ENCODE data around the gene AIPL1.
"Not testable (repeated sequence)": the region's sequence is repeated elsewhere in the genome, so short reads cannot be mapped to it uniquely, and the experiment has no call there.

The AIPL1 gene, protein sequence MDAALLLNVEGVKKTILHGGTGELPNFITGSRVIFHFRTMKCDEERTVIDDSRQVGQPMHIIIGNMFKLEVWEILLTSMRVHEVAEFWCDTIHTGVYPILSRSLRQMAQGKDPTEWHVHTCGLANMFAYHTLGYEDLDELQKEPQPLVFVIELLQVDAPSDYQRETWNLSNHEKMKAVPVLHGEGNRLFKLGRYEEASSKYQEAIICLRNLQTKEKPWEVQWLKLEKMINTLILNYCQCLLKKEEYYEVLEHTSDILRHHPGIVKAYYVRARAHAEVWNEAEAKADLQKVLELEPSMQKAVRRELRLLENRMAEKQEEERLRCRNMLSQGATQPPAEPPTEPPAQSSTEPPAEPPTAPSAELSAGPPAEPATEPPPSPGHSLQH

GRCh38 chr17:6435051-6435450 lies at the start of gene AIPL1:
AIPL1 (minus strand) TSS chr17:6435121; CDS start chr17:6435104, 17 bp downstream.
- no peak for DNase-seq

GRCh38 chr17:6483507-6483906 lies 48.6 kb upstream of the AIPL1 start:
- no peak for DNase-seq

DNA sequence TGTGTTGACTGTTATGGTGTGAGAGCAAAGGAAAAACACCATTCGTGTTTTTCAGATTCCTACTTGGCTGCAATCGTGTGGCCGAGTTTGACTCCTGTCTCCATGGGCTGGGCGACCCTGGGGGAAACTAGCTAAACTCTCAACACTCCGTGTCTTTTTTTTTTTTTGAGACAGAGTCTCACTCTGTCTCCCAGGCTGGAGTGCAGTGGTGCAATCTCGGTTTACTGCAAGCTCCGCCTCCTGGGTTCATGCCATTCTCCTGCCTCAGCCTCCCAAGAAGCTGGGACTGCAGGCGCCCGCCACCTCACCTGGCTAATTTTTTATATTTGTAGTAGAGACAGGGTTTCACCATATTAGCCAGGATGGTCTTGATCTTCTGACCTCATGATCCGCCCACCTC lies 47.9 kb upstream of the AIPL1 start:
- DNase-seq: not testable (repeated sequence)

GRCh38 chr17:6482105-6482455 lies 47.2 kb upstream of the AIPL1 start:
- no peak for DNase-seq

DNA sequence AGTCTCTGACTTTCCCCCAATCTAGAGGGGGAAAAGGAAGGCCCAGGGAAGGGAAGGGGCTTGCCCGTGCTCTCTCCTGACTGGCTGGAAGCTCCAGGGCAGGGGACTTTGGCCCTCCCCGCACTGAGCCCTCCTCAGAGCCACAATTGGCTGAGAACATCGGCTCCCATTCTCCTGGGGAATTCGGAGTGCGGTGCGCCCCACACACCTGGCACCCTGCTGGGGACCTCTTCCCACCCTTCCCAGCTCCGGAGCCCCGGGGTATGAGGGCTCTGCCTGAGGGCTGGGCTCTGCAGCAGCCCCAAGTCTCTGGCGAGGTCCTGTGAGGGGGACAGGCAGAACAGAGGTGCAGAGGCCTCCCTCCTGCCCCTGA lies 45.4 kb upstream of the AIPL1 start:
- no peak for DNase-seq

DNA sequence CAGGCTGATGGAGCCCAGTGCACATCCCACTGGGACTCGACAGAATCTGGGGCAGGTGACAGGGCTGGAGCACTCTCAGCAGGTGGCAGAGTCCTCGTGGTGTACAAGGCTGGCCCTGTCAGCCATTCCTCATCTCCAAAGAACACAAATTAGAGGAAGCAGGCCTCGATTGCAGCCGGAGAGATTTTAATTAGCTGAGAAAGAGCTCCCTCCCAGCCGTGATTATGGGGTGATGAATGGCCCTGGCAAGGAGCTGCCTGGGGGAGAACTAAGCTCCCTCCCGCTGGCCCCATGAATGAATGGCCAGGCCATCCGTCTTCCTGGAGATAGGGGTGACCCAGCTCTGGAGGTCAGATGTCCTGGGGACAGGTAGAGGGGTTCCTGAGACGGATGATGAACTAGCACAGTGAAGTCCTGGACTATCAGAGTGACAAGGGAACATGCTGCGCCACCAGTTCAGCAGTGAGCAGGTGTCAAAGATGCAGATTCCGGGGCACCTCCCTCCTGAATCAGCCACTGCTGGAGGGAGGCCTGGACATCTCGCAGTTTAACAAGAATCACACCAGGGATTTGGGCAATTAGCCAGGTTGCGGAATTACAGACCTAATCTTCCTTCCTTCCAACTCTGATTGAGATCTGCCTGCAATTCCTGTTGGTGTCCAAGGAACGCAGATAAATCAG lies 44.8 kb upstream of the AIPL1 start:
- no peak for DNase-seq

DNA sequence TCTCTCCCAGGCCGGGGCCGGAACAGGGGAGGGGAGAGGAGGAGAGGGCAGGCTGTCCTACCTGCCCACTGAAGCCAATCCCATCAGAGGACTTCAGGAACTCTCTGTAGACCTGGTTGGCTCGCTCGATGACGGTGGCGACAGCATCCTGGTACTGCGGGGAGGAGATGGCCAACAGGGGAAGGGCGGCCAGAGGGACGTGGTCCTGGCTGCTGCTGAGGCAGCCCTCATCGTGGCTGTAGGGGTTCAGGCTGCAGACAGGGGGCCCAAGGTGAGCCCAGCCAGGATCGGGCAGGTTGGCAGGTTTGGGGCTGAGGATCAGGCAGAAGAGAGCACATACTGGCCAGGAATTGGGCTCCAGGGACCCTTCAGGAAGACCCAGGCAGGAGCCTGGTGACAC lies 43.6 kb upstream of the AIPL1 start:
- DNase-seq: no peak

DNA sequence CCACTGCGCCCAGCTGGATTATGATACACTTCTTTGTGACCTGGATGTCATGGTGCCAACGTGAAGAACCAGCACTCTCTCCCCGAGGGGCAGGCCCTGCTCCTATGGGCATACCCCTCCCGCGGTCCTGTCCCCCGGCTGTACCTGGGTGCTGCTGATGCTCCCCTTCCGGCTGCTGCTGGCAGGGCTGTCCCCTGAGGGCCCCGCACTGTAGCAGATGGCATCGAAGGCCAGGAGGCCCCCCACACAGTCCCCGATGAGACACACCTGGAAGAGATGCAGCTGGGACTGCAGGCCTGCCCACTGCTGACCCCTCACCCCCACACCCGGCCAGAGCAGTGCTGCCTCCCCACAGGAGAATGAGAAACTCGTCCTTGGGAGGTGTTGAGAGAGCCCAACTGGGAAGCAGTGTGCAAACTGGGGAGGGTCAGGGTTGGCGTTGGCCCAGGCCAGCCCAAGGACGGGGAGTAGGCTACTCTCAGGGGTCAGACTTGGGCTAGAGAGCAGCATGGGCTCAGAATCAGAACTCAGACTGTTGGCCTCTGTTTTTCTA lies 43.0 kb upstream of the AIPL1 start:
- DNase-seq: no peak

- no peak for DNase-seq
Measured at GRCh38 chr17:6476810-6477179, 41.9 kb upstream of the AIPL1 start.

DNA sequence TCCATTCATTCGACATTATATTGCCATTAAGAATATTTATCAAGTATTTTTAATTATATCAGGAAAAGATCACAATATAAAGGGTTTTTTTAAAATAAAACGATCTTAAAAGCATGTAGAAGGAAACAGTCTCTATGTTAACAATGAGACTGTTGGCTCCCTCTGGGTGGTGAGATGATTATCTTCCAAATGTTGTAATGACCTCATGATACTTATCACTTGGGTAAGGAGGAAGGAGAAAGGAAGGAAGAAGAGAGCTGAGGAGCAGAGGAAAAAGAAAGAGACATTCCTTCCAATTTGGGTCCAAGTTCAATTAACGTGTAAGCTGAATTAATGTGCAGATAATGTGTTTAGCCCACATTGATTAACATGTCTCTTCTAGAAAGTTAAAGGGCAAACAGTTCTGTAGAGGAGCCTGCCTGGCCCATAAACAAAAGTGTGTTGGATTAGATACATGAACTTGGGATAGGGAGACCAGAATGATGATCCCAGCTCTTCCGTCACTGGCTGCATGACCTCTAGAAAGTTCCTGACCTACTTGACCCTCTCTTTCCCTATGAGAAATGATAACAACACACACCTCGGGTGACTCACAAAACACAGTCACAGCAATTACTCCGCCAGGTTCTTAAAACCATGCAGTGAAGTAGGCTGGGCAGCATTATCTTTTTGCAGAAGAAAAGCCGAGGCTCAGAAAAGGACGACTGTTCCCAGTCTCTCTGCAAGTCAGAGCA lies 41.3 kb upstream of the AIPL1 start:
- DNase-seq: no peak

GRCh38 chr17:6475411-6475810 lies 40.5 kb upstream of the AIPL1 start:
- DNase-seq: no peak

DNA sequence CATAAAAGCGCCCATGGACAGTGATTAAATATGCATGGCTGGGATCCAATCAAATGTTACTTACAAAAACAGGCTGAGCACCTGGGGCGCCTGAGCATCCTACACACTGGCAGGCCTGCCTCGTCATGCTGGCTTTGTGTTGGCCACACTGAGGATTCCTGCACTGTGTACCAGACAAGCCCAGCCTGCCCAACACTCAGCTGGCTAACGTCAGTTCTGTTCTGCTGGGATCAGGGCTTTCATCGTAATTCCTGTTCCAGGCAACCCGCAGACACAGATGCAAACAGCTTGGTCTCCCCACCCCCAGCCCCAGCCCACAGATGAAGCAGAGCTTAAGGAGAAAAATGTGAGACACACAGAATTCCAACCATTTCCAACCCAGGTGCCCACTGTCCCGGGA lies 40.0 kb upstream of the AIPL1 start:
- no peak for DNase-seq

DNA sequence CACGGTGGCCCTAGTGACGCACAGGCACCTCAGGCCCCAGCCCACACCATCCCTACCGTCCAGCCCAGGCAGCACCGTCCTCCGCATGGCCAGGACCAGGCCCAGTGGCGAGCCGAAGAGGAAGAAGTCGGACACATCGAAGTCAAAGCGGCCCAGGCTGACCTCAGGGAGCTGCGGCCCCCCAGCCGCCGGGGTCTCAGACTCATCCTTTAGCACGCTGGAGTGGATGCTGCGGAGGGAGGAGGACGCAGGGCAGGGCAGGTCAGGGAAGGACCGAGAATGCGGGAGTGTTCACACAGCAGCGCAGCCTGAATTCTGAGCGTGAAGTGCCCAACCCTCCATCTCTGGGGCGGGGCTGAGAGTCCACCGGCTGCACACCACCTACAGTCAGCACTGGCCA lies 39.5 kb upstream of the AIPL1 start:
- no peak for DNase-seq

DNA sequence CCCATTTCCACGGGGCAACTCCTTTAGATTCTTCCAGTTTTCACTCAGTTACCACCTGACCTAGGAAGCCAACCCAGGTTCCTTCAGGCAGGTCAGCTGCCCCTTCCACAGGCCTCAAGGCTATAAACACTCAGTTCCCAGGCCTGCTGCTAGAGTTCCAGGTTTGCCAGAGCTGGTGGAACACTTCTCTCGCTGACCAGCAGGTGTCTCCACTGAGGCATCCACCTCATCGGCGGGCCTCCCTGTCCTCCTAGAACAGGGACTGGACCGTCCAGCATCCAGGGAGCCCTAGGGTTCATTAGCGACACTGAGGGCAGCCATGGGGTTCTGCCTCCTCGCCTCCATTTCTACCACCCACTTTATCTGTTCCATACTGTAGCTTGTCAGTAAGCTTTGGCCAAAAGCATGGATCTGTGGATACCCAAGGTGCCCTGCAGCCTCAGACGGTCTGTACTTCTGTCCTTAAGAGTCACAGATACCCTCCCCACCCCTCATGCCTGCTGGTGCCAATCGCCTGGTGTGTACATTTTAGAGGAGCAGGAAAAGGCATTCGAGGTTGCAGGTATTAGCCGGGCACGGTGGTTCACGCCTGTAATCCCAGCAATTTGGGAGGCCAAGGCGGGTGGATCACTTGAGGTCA lies 38.3 kb upstream of the AIPL1 start:
- no peak for DNase-seq

GRCh38 chr17:6472517-6472916 lies 37.6 kb upstream of the AIPL1 start:
- no peak for DNase-seq

DNA sequence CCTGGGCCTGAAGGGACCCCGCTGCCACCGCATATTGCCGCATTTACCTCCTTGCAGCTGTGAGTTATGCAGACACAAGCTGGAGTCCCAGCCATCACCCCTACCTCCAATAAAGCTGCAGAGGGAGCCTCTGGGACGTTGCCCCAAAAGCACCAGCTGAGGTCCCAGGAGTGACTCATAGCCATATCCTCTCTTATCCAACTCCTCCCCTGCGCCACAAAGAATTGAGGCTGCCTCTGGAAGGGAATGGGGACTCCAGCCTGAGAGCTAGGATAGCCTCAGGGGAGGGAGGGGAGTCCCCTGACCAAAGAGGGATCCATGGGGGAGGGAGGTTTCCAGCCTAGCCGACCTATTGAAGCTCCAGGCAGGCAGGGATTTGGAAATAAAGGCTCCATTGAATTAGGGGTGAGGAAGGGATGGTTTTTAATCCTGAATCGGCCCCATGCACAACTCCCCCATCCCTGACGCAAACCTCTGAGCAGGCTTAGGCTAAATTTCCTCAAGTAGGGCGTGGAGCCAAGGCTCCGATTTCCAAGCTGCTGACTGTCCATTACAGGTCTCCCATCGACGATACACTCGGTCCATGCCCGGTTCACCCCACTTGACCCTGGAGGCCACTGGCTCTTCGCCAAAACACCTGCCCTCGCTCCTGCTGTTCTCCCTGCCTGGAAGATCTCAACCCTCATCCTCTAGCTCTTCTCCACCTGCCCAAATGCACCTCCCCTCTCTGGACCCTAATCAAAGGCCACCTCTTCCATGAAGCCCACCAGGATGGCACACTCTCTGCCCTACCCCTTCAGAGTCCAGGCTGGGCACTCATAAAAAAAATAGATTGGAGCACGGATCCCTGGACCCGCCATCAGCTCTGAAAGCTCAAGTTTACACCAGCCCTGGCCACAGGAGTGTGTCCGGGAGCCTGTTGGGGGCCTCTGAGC lies 36.9 kb upstream of the AIPL1 start:
- DNase-seq: no peak

DNA sequence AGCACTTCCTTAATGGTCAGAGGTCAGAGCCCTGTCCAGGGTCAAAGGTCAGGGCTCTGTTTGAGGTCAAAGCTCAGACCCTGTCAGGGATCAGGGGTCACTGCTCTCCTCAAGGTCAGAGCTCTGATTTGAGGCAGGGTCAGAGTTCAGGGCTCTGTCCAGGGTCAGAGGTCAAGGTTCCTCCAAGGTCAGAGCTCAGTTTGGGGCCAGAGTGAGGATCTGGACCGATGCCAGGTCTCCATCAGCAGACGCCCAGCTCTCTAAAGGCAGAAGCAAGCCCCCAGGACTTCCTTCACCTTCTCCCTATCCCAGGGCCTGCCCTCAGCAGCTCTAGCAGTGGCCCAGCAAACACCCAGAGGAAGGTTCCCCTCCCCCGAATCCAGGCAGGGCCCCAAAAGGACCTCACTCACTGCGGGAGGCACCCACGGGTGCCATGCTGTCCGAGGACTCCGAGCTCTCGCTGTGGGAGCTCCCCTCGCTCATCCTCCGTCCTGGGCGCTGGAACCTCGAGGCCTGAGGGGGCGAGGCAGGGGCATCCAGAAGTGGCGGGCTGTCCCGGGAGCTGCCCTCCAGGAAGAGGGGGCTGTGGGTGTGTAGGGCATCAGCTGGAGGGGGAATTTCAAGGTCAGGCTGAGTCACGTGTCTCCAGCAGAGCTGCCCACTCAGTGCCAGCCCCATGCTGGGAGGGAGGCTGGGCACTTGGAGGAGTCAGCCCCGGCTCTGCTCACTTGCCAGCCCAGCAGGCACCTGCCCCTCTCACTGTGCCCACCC lies 36.0 kb upstream of the AIPL1 start:
- no peak for DNase-seq

DNA sequence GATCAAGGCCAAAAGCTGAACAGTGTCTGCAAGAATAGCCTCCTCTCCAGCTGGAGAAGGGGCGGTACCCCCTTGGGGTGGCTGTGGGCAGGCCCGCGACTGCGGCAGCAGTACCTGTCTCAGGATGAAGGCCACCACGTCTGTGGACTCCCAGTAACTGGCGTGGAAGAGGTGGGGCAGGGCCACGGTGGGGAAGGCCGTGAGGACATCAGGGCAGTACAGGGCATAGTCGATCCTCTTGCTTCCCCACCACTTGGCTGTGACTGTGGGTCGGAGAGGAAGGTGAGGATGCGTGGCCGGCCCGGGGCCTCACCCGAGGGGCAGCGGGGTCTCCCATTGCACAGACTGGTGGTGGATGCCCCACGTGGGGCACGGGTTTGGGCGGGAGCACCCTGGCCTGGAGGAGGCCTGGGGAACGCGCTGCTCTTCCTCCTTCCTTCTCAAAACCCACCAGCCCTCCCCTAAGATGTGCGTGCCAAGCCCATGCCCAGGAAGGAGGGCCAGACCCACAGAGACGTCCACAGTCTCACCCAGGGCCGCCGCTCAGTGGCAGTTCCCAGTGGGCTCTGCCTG lies 35.3 kb upstream of the AIPL1 start:
- no peak for DNase-seq

- no peak for DNase-seq
Measured at GRCh38 chr17:6468051-6468790, 33.3 kb upstream of the AIPL1 start.

- DNase-seq: no peak
Measured at GRCh38 chr17:6467567-6467966, 32.6 kb upstream of the AIPL1 start.
